Adrenal gland (tissue), 19 donors: ENCODE data around the gene PROM1. TPM values are rescaled to one million over a fixed set of nuclear protein-coding genes. Genes with fewer than 3 reads are reported as not detected.
A peak's percentile ranks its signal among the peaks of the same experiment; 100 is the strongest.

Experiments used
- DNase-seq, 7 donors: peaks; one replicate each; pipeline ENCODE4 v3.0.0-alpha.2; 2019 to 2020
- H3K27ac ChIP-seq, 5 donors: fragments of 200-600 bp; sonication (generic) in 4 of 5; 1 replicate in 3 of 5; 2 replicates in 2 of 5; pipeline versions ENCODE4 v1.5.1 to v1.8.0; 2016 to 2020; ENCODE audit warnings: mild to moderate bottlenecking in 1 of 5
- H3K27me3 ChIP-seq: fragments of 200-600 bp; 2 replicates; pipeline ENCODE4 v1.8.0; 2021
- H3K36me3 ChIP-seq, 2 donors: fragments of 200-600 bp; replicated peaks in 1 of 2; 1 replicate in 1 of 2; 2 replicates in 1 of 2; pipeline versions ENCODE4 v1.5.1 to v1.8.0; 2018 to 2022
- H3K4me1 ChIP-seq, 2 donors: fragments of 200-600 bp; replicated peaks in 1 of 2; 1 replicate in 1 of 2; 2 replicates in 1 of 2; pipeline versions ENCODE4 v1.5.1 to v1.8.0; 2018 to 2021
- H3K4me3 ChIP-seq, 4 donors: fragments of 200-600 bp; sonication (generic) in 3 of 4; one replicate each; pipeline ENCODE4 v1.5.1; 2016 to 2018
- H3K9me3 ChIP-seq, 3 donors: fragments of 200-600 bp; sonication (generic) in 1 of 3; replicated peaks in 1 of 3; 1 replicate in 2 of 3; 2 replicates in 1 of 3; pipeline versions ENCODE4 v1.5.1 to v1.8.0; 2016 to 2021
- CTCF ChIP-seq, 6 experiments: fragments of 450-650 bp in 4 of 6; fragments of 200-600 bp in 2 of 6; sonication (generic) in 1 of 6; IDR thresholded peaks; 1 replicate in 5 of 6; 2 replicates in 1 of 6; pipeline versions ENCODE4 v1.5.1 to v1.8.0; 2016 to 2021; ENCODE audit warnings: antibody characterized with exemption in 6 of 6, mild to moderate bottlenecking in 2 of 6, moderate library complexity in 1 of 6
- POLR2A ChIP-seq, 2 donors: fragments of 450-650 bp; IDR thresholded peaks; one replicate each; pipeline ENCODE4 v1.6.1; 2017; ENCODE audit warnings: antibody characterized with exemption in 2 of 2, mild to moderate bottlenecking in 2 of 2, moderate library complexity in 1 of 2
- WGBS, 4 donors: extraction: QIAGEN DNeasy Blood & Tissue Kit in 2 of 4; methylation state at CpG; one replicate each; pipeline versions ENCODE4 v1.1.5 to v1.1.7; 2013 to 2017; 5-methylcytosine and 5-hydroxymethylcytosine counted together
- intact Hi-C, 2 donors: fragments of 100-400 bp; cut with DNase I; formaldehyde crosslinking; loops; one replicate each; pipeline versions ENCODE4 v1.14.1 to v1.15.0; 2022 to 2023
- long read RNA-seq, 10 donors: library from polyadenylated mRNA in 3 of 10; unstranded in 2 of 10; stranded (forward) in 1 of 10; transcript quantifications; one replicate each; pipeline ENCODE4 v2.0.0 and lab custom pipeline, GENCODE V29; 2021 to 2026
- polyA plus RNA-seq, 3 donors: library from polyadenylated mRNA; stranded (reverse); fragments of 200-250 nt in 2 of 3; fragments of 350-450 nt in 1 of 3; fragmentation: Illumina TruSeq in 1 of 3; extraction: RNeasy Lipid Tissue Mini Kit (QIAGEN cat#74804) in 1 of 3; gene quantifications; one replicate each; pipeline ENCODE4 v1.2.3, GENCODE V29; 2013 to 2014
- total RNA-seq, 9 donors: library from RNA; depleted of rRNA in 4 of 9; stranded (reverse); fragments of >200 nt in 4 of 9; fragments of 120-200 nt in 1 of 9; fragmentation: NEBNext Ultra II Directional in 1 of 9; extraction: Animal tissue kit (Norgen Biotek cat#: 25700) in 1 of 9; gene quantifications; one replicate each; pipeline versions ENCODE4 v1.1.0 to v1.2.4, GENCODE V29; 2013 to 2023
- donor health status: healthy with polysubstance abuse.
- donor health status: Bipolar disorder and iron deficiency.
- donor health status: DM: yes; HTN: yes; CAD: no.
- donor health status: DM: no; HTN: no; CAD: no.
- donor health status: DM: no; HTN: no; CAD: no.
- donor health status: DM: yes; HTN: yes; CAD: no.

PROM1 gene, protein sequence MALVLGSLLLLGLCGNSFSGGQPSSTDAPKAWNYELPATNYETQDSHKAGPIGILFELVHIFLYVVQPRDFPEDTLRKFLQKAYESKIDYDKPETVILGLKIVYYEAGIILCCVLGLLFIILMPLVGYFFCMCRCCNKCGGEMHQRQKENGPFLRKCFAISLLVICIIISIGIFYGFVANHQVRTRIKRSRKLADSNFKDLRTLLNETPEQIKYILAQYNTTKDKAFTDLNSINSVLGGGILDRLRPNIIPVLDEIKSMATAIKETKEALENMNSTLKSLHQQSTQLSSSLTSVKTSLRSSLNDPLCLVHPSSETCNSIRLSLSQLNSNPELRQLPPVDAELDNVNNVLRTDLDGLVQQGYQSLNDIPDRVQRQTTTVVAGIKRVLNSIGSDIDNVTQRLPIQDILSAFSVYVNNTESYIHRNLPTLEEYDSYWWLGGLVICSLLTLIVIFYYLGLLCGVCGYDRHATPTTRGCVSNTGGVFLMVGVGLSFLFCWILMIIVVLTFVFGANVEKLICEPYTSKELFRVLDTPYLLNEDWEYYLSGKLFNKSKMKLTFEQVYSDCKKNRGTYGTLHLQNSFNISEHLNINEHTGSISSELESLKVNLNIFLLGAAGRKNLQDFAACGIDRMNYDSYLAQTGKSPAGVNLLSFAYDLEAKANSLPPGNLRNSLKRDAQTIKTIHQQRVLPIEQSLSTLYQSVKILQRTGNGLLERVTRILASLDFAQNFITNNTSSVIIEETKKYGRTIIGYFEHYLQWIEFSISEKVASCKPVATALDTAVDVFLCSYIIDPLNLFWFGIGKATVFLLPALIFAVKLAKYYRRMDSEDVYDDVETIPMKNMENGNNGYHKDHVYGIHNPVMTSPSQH
- 1 to 10 TPM in 1 of 9 donors, under 1 TPM in 4, not detected in 4; 0.14 to 1.6 (median 0.42) TPM for total RNA-seq
- under 1 TPM; 0.16 to 0.42 (median 0.27) TPM for polyA plus RNA-seq
- long read RNA-seq, donor 1, result 0 reads
- long read RNA-seq, donor 2, result 0 reads
- long read RNA-seq, donor 3, result 0 reads
- long read RNA-seq, donor 4, result 0 reads
- long read RNA-seq, donor 5, result 0 reads
- long read RNA-seq, donor 6, result 0 reads
- long read RNA-seq, donor 7, result 0 reads
- long read RNA-seq, donor 8, result 0 reads
- long read RNA-seq, donor 9, result 0 reads
- long read RNA-seq, donor 10, result 0 reads

DNA sequence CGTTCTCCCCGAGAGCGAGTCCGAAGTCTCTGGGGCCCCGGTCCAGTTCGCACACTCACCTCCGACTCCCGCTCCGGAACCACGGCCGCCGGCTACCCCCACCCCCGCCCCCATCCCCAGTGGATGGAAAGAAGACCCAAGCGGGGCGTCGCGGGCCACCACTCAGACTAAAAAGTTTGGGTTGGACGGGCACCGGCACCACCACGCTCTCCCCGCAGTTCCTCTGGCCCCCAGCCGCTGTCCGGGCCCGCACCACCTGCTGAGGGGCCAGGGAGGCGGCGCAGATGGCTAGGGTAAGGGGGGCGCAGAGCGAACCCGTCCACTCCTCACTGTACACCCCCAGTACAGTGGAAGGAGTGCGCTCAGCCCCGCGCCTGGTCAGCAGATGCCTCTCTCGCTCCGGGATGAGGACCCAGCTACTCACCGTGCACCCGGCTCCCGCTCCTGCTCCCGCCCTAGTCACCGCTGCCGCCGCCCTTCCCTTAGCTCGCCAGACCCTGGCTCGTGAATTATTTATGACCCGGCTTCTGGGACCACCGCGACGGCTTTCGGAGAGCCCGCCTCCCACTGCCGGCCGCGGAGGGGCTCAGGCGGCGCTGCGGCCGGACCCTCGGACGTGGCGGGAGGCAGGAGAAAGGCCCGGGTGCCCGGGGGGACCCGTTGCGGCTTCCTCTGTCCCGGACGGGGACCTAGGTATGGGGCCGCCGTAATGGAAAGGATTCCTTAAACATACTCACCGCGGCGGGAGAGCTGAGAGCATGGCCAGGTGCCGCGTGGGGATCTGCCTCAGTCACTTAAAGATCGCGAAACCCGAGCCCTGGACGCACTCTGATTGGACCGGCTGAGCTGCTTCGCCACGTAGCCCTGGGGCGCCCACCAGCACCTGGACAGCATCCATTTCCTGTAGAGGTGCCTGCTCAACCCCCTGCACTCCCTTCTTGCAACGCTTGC lies at the start of gene PROM1:
Gene PROM1 (minus strand): TSS at position 783 of the 951 bp plus-strand sequence. CDS start 8,117 bp downstream, outside the sequence.
- no peak for TF ChIP-seq POLR2A (IDR thresholded peaks at IDR 0.05)
- no peak for TF ChIP-seq CTCF (IDR thresholded peaks at IDR 0.05)
- Histone ChIP-seq H3K27me3 (peaks cover 33% of the 10 kb centered on the region), H3K4me1 (peaks cover 9 to 17% of the 10 kb centered on the region in 2 donors), H3K27ac (no peak within 1 kb of the TSS), H3K4me3 (peak within 1 kb of the TSS in 2 of 4 donors; percentile 16 to 64), H3K9me3 (no peaks in the 10 kb centered on the region), H3K36me3 (no peaks in the 10 kb centered on the region)
- DNase-seq, result peak in 1 of 7 donors; percentile 16
- 3 to 13% (median 7%) methylated on average over 14 to 81 of the region's 81 CpGs for WGBS, 4 donors
- intact Hi-C loops, result no loop called here

- TF ChIP-seq CTCF (IDR thresholded peaks at IDR 0.05), result no peak
- TF ChIP-seq POLR2A (IDR thresholded peaks at IDR 0.05), result no peak
- no peaks in the 10 kb centered on the region for H3K36me3 ChIP-seq
- no peaks in the 10 kb centered on the region for H3K4me1 ChIP-seq
- H3K4me3 ChIP-seq, result no peak overlapping the region
- intact Hi-C loops, result no loop called here
- WGBS, 4 donors, result 86 to 94% (median 90%) methylated on average over 1 of the region's 1 CpG
- no peak overlapping the region for H3K27ac ChIP-seq
- no peak for DNase-seq
- no peaks in the 10 kb centered on the region for H3K9me3 ChIP-seq
- H3K27me3 ChIP-seq, result no peaks in the 10 kb centered on the region
Observed at GRCh38 chr4:16133406-16133805, 49.6 kb upstream of the PROM1 start.

GRCh38 chr4:16131293-16131692 lies 47.5 kb upstream of the PROM1 start:
- DNase-seq, result no peak
- Histone ChIP-seq H3K4me3 (no peak overlapping the region), H3K36me3 (no peaks in the 10 kb centered on the region), H3K27ac (no peak overlapping the region), H3K4me1 (no peaks in the 10 kb centered on the region), H3K27me3 (no peaks in the 10 kb centered on the region), H3K9me3 (no peaks in the 10 kb centered on the region)
- 92 to 100% (median 96%) methylated on average over 1 of the region's 1 CpG for WGBS, 4 donors
- no peak for TF ChIP-seq POLR2A (IDR thresholded peaks at IDR 0.05)
- intact Hi-C loops, result no loop called here

DNA sequence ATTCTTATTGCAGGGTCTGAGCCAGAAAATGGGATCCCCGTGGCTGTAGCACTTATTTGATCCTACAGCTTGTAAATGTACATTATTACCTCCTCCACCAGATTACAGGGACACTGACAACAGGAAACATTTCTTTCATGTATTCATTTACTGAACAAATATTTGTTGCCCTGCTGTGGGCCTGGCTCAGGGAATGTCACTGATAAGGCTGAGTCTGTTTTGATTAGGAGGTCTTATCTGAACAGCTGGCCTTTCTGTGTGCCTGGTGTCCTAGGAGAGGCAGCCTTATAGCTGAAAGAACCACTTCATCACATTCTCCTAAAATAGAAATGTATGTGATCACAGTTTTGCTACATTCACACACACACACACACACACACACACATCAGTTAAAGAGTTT lies 45.5 kb upstream of the PROM1 start:
- Histone ChIP-seq H3K27ac (no peak overlapping the region), H3K4me1 (no peaks in the 10 kb centered on the region), H3K36me3 (no peaks in the 10 kb centered on the region), H3K27me3 (no peaks in the 10 kb centered on the region), H3K9me3 (no peaks in the 10 kb centered on the region), H3K4me3 (no peak overlapping the region)
- intact Hi-C loops, result no loop called here
- 57 to 65% (median 62%) methylated on average over 1 of the region's 1 CpG for WGBS, 4 donors
- no peak for DNase-seq
- no peak for TF ChIP-seq CTCF (IDR thresholded peaks at IDR 0.05)
- TF ChIP-seq POLR2A (IDR thresholded peaks at IDR 0.05), result no peak
